Osteocyte (in vitro differentiated cells): Measurements from ENCODE around the gene CRYBA4. TPM values are rescaled to one million over a fixed set of nuclear protein-coding genes. Genes with fewer than 3 reads are reported as not detected.

Experiments used
- DNase-seq: peaks from one replicate; pipeline ENCODE4 v3.0.0; 2021; ENCODE audit warnings: mixed read lengths; ENCODE audit not compliant: unreplicated experiment; ENCODE audit errors: extremely low spot score
- H3K27ac Mint-ChIP-seq: one replicate; pipeline ENCODE4 v1.8.0; 2021; ENCODE audit warnings: mild to moderate bottlenecking, mixed read lengths; ENCODE audit not compliant: unreplicated experiment
- H3K27me3 Mint-ChIP-seq: one replicate; pipeline ENCODE4 v1.8.0; 2021; ENCODE audit warnings: mixed read lengths; ENCODE audit not compliant: unreplicated experiment
- H3K36me3 Mint-ChIP-seq: one replicate; pipeline ENCODE4 v1.8.0; 2021; ENCODE audit warnings: mixed read lengths; ENCODE audit not compliant: unreplicated experiment
- H3K4me1 Mint-ChIP-seq: one replicate; pipeline ENCODE4 v1.8.0; 2021; ENCODE audit warnings: mixed read lengths; ENCODE audit not compliant: unreplicated experiment
- H3K4me3 Mint-ChIP-seq: one replicate; pipeline ENCODE4 v1.8.0; 2021; ENCODE audit warnings: mild to moderate bottlenecking, moderate library complexity, mixed read lengths; ENCODE audit not compliant: unreplicated experiment
- H3K9me3 Mint-ChIP-seq: one replicate; pipeline ENCODE4 v1.8.0; 2021; ENCODE audit warnings: mixed read lengths; ENCODE audit not compliant: unreplicated experiment
- total RNA-seq: library from RNA; stranded (reverse); gene quantifications from 2 replicates; pipeline ENCODE4 v1.2.1, GENCODE V29; 2021
- TF ChIP-seq, protein P1 (sequence below): fragments of 200-600 bp; sonication (generic); IDR thresholded peaks from 2 replicates; pipeline ENCODE4 v1.5.0; 2021; ENCODE audit warnings: antibody characterized with exemption, mild to moderate bottlenecking, moderate library complexity

The CRYBA4 gene
- total RNA-seq, 1 donor from 2014 or later = not detected

DNA sequence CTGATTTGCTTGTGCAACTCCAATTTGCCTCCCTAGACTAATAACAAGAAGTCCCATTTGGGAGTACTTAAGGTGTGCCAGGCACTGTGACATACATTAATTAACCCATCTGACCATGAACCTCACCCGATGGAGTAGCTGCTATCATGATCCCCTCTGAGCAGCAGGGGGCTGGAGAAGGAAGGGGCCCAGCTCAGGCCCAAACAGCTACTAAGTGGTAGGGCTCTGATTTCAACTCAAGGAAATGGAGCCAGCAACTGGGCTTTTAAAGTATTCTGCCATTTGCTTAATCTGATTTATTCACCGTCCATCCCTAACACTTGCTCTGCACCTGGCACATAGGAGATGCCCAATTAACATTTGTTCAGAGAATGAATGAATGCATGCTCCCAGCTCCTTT is 5.1 kb upstream of the CRYBA4 start:
- no peak overlapping the region for H3K27ac Mint-ChIP-seq

DNA sequence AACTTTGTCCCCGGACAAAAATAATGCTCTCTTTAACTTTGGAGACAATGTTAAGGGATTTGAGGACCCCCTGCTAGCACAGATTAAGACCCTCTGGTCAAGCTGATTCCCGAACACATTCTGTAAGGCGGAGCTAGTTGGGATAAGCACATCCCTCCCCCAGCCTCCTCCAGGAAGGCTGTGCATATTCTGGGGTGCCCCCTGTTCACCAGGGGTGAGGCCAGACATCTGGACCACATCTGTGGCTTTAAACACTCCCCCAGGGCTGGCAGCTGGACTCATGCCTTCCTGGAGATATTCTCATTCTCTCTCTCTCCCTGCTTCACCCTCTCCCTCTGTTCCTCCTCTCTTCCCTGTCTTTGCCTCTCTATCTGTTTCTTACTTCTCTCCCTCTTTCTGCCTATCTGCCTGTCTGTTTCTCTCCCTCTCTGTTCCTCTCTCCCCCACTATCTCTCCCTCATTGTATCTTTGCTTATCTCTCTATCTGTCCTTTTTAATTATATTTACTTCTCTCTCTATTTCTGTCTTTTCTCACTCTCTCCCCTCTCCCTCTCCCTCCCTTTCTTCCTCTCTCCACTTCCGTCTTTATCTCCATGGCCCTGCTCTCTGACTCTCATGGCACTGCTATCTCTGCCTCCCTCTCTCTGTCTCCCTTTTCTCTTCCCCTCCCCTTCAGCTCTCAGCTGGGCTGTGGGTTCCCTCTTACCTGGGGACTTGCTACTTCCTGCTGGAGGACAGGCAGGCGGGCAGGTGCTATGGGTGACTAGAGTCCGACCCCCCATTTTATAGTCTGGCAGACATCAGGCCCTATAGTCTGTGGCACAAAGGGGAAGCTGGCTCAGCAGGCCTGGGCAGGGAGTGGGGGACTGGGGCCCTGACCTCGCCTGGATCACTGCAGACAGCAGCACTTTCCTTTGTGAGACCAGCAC is 4.2 kb upstream of the CRYBA4 start, which contains the start of gene CRYBB1:
Gene CRYBB1 (minus strand): TSS at position 757 of the 929 bp plus-strand sequence. CDS start 1,708 bp downstream, outside the sequence.
- Mint-ChIP-seq H3K4me3 (no peak within 1 kb of the TSS), H3K9me3 (no peaks in the 10 kb centered on the region), H3K4me1 (peaks cover 5% of the 10 kb centered on the region), H3K36me3 (no peaks in the 10 kb centered on the region), H3K27me3 (peaks cover 48% of the 10 kb centered on the region), H3K27ac (no peak within 1 kb of the TSS)
- no peak for DNase-seq
- TF ChIP-seq, protein P1, sequence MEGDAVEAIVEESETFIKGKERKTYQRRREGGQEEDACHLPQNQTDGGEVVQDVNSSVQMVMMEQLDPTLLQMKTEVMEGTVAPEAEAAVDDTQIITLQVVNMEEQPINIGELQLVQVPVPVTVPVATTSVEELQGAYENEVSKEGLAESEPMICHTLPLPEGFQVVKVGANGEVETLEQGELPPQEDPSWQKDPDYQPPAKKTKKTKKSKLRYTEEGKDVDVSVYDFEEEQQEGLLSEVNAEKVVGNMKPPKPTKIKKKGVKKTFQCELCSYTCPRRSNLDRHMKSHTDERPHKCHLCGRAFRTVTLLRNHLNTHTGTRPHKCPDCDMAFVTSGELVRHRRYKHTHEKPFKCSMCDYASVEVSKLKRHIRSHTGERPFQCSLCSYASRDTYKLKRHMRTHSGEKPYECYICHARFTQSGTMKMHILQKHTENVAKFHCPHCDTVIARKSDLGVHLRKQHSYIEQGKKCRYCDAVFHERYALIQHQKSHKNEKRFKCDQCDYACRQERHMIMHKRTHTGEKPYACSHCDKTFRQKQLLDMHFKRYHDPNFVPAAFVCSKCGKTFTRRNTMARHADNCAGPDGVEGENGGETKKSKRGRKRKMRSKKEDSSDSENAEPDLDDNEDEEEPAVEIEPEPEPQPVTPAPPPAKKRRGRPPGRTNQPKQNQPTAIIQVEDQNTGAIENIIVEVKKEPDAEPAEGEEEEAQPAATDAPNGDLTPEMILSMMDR = no peak

More for the DNA sequence above, 5.1 kb upstream of the CRYBA4 start:
- Mint-ChIP-seq H3K4me1 (peaks cover 5% of the 10 kb centered on the region), H3K36me3 (no peaks in the 10 kb centered on the region), H3K27me3 (peaks cover 43% of the 10 kb centered on the region), H3K9me3 (no peaks in the 10 kb centered on the region), H3K4me3 (no peak overlapping the region)
- TF ChIP-seq, protein P1 = no peak
- DNase-seq = no peak

DNA sequence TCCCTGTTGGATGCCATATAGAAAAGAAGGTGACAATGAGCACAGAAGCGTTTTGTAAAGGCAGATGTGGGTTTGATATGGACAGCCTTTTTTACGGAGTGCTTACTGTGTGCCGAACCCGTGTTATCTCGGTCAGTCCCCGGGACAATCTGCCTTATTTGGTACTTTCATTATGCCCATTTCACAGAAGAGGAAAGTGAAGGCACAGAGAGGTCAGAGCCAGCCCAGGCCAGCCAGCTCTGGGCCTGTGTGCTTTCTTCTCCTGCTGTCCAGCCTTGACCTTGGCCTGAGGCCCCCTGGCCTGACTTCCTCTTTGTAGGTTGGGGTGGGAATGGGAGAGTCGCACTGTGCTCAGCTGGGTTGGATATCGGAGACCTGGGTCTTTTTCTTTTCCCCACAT is 3.3 kb upstream of the CRYBA4 start:
- Mint-ChIP-seq H3K27me3 (peaks cover 48% of the 10 kb centered on the region), H3K36me3 (no peaks in the 10 kb centered on the region), H3K9me3 (no peaks in the 10 kb centered on the region), H3K4me3 (no peak overlapping the region), H3K27ac (no peak overlapping the region), H3K4me1 (peaks cover 5% of the 10 kb centered on the region)
- no peak for DNase-seq
- TF ChIP-seq, protein P1 = no peak

GRCh38 chr22:26619510-26619909 is 2.3 kb upstream of the CRYBA4 start:
- H3K27ac Mint-ChIP-seq = no peak overlapping the region
- no peak for DNase-seq
- TF ChIP-seq, protein P1 = no peak
- peaks cover 44% of the 10 kb centered on the region for H3K27me3 Mint-ChIP-seq
- H3K36me3 Mint-ChIP-seq = no peaks in the 10 kb centered on the region
- peaks cover 5% of the 10 kb centered on the region for H3K4me1 Mint-ChIP-seq
- peaks cover 4% of the 10 kb centered on the region for H3K9me3 Mint-ChIP-seq
- H3K4me3 Mint-ChIP-seq = no peak overlapping the region

DNA sequence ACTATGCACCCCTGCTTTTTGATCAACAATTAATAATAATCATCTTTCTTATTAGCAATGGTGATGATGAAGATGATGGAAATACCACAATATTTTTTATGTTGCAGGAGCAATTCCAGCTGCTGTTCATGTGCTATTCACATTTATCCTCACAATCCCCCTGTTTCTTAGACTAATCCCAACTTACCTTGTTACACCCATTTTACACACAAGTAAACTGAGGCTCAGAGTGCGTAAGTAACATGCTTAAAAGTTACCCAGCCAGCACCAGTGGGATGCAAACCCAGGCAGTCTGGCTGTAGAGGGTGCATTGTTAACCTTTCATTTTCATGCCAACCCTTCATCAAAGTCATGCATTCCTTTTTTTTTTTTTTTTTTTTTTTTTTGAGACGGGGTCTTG is 1.6 kb upstream of the CRYBA4 start:
- no peak overlapping the region for H3K4me3 Mint-ChIP-seq
- H3K27ac Mint-ChIP-seq = no peak overlapping the region
- TF ChIP-seq, protein P1 = no peak
- H3K4me1 Mint-ChIP-seq = peaks cover 5% of the 10 kb centered on the region
- peaks cover 45% of the 10 kb centered on the region for H3K27me3 Mint-ChIP-seq
- DNase-seq = no peak
- peaks cover 4% of the 10 kb centered on the region for H3K9me3 Mint-ChIP-seq
- no peaks in the 10 kb centered on the region for H3K36me3 Mint-ChIP-seq
